ENCODE measurements around the gene FLT4.

DNA sequence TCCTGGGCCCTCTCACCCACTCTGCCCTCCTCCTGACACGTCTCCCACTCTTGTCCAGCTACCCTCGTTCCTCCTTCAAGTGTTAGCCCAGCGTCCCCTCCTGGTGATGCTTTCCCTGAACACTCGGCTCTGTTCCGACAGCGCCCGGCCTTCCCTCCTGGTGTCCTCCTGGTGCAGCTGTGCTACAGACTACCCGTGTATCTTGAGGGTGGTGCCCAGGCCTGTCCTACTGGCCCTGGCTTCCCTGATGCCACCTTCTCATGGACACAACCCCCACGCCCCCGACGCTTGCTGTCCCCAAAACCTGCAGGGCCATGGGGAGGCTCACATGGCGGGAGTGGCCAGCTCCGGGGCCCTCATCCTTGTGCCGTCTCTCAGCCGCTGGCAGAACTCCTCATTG is 36.7 kb downstream of the FLT4 start:
- TF ChIP-seq GATA2 (IDR thresholded peaks at IDR 0.05; ENCODE audit: low read depth, low read length): no peak
- TF ChIP-seq GATA3 (IDR thresholded peaks at IDR 0.05; ENCODE audit: low read depth, low read length): no peak
